ENCODE measurements around the gene FIS1.
"Not testable (repeated sequence)": the region's sequence is repeated elsewhere in the genome, so short reads cannot be mapped to it uniquely, and the experiment has no call there.

FIS1 gene

DNA sequence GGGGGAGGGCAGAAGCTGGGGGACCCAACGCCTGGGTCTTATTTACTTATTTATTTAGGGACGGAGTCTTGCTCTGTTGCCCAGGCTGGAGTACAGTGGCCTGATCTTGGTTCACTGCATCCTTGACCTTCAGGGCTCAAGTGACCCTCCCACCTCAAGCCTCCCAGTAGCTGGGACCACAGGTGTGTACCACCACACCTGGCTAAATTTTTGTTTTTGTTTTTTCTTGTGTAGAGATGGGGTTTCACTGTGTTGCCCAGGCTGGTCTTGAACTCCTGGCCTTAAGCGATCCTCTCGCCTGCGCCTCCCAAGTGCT, 42.3 kb downstream of the FIS1 start:
- no peak for DNase-seq

DNA sequence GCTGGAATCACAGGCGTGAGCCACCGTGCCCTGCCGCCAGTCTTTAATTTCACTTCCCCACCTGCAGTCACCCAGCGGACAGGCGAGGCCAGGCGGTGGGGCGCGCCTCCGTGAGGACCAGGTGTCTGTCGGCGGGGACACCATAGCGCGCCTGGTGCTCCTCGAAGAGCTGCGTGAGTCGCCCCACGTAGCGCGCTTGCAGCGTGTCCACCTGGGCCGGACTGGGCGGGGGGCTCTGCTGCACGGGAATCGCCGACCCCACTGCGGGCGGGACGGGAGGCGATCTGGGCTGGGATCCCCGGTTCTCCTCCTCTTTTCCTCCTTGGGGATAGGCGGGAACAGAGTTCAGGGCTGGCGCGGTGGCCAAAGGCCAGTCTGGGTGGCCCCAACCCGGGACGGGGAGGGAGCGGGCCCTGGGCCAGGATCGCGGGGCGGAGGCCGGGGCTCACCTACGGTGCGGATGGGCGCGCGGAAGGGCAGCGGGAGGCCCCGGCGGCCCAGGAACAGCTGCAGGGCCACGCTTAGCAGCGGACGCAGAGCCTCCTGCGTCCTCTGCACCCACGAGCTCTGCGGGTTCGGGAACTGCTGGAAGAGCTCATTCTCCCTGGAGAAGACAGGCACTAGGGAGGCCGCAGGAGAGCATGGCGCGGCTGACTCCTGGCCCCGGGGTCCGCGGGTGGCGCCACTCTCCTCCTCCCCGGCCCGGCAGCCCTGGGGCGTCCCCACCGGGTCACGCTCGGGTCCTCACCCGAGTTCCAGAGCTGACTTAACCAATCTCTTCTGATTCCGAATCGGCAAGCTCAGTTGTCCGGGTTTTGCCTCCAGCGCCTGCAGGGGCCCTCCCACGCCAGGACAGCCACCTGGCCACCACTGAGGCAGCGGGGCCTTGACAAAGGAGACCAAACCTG, 42.9 kb downstream of the FIS1 start:
- peak in 1 of 2 experiments; percentile 23 for DNase-seq

DNA sequence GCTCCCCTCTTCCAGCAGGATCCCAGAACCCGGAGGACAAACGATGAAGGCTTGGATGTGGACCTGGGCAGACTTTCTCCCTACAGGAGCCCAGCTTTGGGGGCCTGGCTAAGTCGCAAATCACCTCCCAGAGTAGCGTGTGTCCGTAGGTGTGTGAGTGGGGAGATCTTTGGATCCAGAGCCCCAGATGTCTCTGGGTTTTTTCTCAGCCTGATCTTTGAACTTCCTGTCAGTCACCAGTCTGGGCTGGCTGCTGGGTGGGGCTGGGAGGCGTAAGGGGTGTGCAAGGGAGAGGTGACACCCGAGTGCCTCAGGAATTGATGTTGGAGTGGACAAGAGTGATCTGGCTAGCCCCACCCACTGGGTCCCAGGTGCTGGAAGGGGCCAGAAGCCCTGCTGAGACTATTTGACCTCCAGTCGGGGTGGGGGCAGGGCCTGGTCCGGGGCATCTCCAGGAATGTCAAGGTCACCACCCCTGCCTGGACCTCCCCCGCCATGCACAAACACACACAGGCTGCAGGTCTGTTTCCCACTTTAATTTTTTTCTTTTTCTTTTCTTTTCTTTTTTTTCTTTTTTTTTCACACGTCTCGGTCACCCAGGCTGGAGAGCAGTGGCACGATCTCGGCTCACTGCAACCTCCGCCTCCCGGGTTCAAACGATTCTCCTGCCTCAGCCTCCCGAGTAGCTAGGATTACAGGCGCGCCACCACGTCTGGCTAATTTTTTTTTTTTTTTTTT, 43.9 kb downstream of the FIS1 start, which contains the start of gene MOGAT3:
Gene MOGAT3, minus strand, starts transcription at position 175 of the 738 bp plus-strand sequence. CDS start 182 bp downstream, outside the sequence.
- no peak for DNase-seq

DNA sequence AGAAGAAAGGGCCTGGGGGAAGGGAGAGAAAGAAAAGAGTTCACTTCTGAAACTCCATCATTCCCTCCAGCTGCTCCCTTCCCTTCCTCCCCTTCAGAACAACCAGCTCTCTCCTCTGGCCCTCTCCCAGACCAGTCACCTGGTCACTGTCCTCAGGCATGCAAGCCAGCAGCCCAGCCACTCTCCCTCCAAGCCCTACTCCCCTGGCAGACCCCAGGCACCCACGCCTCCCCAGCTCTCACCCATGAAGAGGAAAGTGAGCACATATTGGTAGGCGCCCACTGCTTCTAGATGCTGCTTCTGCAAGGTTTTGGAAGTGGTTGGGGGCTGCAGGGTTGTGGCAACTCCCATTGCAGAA, 44.4 kb downstream of the FIS1 start:
- no peak for DNase-seq

DNA sequence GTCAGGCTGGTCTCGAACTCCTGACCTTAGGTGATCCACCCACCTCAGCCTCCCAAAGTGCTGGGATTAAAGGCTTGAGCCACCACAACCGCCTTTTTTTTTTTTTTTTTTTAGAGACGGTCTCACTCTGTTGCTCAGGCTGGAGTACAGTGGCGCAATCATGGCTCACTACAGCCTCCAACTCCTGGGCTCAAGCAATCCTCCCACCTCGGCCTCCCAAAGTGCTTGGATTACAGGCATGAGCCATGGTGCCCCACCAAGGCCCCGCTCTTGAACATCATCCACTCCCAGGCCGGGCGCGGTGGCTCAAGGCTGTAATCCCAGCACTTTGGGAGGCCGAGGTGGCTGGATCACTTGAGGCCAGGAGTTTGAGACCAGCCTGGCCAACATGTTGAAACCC, 45.4 kb downstream of the FIS1 start:
- not testable (repeated sequence) for DNase-seq

DNA sequence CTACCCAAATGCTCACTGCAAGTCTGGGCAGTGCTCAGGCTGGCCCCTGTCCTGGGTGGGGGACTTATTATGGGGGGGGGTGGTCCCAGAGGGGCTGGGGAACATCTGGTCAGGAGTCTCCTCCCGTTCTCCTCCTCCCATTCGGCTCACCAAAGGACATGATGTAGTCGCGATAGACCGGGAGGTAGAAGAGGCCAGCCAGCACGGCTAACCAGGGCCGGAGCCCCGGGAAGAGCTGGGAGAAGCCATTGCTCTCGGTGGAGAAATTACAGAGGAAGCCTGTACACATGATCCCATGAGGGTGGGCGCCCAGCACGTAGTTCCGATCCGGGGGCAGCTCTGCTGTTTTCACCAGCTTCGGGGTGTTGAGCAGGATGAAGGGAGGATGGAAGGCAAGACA, 46.4 kb downstream of the FIS1 start:
- DNase-seq = no peak

DNA sequence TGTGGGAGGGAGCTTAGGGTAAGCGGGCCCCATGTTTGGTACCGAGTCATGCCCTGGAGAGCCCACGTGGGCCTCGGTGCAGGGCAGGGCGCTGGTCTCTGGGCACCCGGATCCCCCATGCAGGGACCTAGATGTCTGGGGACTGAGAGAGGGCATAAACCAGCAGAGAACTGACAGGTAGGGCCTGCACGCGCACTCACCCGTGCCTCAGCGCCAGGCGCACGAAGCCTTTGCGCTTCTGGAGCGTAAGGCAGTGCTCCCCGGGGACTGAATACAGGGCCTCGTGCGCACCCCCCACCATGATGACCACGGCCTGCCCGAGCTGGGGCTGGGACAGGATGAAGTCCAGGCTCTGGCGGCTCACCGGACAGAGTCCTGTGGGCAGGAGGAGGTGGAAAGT, 46.9 kb downstream of the FIS1 start:
- no peak for DNase-seq

DNA sequence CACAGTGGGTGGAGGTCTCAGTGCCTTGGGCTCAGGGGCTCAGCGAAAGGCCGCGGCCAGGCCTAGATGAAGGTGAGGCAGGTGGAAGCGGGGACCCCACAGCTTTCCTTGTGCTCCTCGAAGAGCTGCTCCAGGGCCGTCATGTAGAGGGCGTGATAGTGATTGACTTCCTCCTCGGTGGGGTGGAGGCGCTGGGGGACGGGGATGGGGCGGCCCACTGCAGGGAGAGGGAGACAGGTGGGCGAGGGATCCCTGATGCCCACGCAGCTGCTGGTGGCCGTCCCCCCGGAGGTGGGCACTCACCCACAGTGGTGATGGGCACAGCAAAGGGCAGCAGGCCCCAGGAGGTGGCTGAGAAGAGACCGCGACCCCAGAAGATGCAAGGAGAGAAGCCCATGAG, 49.0 kb downstream of the FIS1 start:
- DNase-seq = no peak

All from activated T-cell treated with anti-CD3 and anti-CD28 coated beads, Interleukin-2, amount 50 U/mL, for 48 hours (primary cell).